Measurements from ENCODE around the gene RLN1.

DNA sequence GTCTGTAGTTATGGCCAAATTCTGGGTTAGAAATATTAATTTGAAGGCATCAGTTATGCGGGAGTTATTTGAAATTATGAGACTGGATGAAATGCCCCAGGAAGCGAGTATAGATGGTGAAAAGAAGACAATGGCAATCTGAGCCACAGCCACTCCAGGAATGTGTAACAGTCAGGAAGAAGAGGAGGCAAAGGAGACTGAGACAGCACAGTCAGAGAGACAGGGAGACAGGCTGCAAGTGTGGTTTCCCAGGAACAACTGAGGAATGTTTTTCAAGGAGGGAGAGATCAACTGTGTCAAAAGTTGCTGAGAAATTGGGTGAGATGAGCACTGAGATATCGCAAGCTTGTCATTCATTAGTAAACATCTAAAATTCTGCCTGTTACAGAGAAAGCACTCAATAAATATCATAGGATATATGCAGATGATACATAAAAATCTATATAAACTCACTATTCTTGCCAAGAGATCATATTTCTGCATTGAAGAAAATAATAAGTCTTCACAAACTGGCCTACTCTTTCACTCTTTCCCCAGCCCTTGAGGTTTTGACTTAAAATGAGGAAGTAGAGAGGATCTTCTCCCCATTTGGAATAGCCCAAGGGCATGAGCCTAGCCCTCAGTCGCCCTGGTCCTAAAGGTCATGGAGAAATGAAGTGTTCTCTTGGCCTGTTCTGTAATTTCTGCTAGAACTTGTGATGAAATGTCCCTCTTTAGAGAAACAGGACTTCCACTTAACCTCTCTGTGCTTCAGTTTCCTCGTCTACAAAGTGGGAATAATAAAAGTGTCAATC, 48.5 kb upstream of the RLN1 start:
- TF ChIP-seq, protein P1, sequence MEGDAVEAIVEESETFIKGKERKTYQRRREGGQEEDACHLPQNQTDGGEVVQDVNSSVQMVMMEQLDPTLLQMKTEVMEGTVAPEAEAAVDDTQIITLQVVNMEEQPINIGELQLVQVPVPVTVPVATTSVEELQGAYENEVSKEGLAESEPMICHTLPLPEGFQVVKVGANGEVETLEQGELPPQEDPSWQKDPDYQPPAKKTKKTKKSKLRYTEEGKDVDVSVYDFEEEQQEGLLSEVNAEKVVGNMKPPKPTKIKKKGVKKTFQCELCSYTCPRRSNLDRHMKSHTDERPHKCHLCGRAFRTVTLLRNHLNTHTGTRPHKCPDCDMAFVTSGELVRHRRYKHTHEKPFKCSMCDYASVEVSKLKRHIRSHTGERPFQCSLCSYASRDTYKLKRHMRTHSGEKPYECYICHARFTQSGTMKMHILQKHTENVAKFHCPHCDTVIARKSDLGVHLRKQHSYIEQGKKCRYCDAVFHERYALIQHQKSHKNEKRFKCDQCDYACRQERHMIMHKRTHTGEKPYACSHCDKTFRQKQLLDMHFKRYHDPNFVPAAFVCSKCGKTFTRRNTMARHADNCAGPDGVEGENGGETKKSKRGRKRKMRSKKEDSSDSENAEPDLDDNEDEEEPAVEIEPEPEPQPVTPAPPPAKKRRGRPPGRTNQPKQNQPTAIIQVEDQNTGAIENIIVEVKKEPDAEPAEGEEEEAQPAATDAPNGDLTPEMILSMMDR (IDR thresholded peaks at IDR 0.05; ENCODE audit: low read depth, low read length, poor library complexity, severe bottlenecking): no peak
- TF ChIP-seq EZH2phosphoT487 (IDR thresholded peaks at IDR 0.05; ENCODE audit: borderline replicate concordance, low read length): no peak

Data from DOHH2 (cell line).